Naive thymus-derived CD4-positive, alpha-beta T cell (primary cell): Measurements from ENCODE around the gene ESPNL. TPM values are rescaled to one million over a fixed set of nuclear protein-coding genes. Genes with fewer than 3 reads are reported as not detected.

ENCODE experiments used
- ATAC-seq: fragments of 150-1000 bp; cut with Tn5 transposase; 2 replicates; pipeline ENCODE4 v1.10.0; 2021; ENCODE audit warnings: mild to moderate bottlenecking, moderate library complexity
- CTCF ChIA-PET: fragments of 350-600 bp; sonication (Branson Sonifier 250); formaldehyde crosslinking; loops from one replicate; lab custom pipeline; 2021; ENCODE audit warnings: antibody characterized with exemption; lab: Charles Lee
- POLR2A ChIA-PET: fragments of 350-600 bp; sonication (Branson Sonifier 250); formaldehyde crosslinking; loops from one replicate; lab custom pipeline; 2021; ENCODE audit warnings: antibody characterized with exemption, inconsistent platforms; lab: Charles Lee
- DNase-seq, 9 donors: peaks; one replicate each; pipeline versions ENCODE4 v3.0.0 to v3.0.0-alpha.2; 2020 to 2022; ENCODE audit warnings: mixed read lengths in 1 of 9
- H3K27ac ChIP-seq: one replicate; pipeline ENCODE4 v1.7.0; 2013; ENCODE audit warnings: mild to moderate bottlenecking, low read depth, low read length, moderate library complexity
- H3K27me3 ChIP-seq, 2 donors: one replicate each; pipeline ENCODE4 v1.7.0; 2013; ENCODE audit warnings: low read length in 2 of 2, mild to moderate bottlenecking in 2 of 2, moderate library complexity in 2 of 2; ENCODE audit not compliant: control insufficient read depth in 2 of 2, insufficient read depth in 2 of 2
- H3K36me3 ChIP-seq, 3 experiments: 1 replicate in 2 of 3; 2 replicates in 1 of 3; pipeline ENCODE4 v1.7.0; 2013; ENCODE audit warnings: low read length in 3 of 3, mild to moderate bottlenecking in 3 of 3, moderate library complexity in 1 of 3; ENCODE audit not compliant: insufficient read depth in 3 of 3, control insufficient read depth in 2 of 3
- H3K4me1 ChIP-seq, 2 donors: one replicate each; pipeline ENCODE4 v1.7.0; 2013; ENCODE audit warnings: low read length in 2 of 2, mild to moderate bottlenecking in 2 of 2, moderate library complexity in 1 of 2; ENCODE audit not compliant: control insufficient read depth in 2 of 2, insufficient read depth in 2 of 2
- H3K4me3 ChIP-seq: 2 replicates; pipeline ENCODE4 v1.7.0; 2013; ENCODE audit warnings: mild to moderate bottlenecking, low read length
- H3K9me3 ChIP-seq, 3 experiments: 1 replicate in 2 of 3; 2 replicates in 1 of 3; pipeline ENCODE4 v1.7.0; 2013; ENCODE audit warnings: low read length in 3 of 3; ENCODE audit not compliant: control insufficient read depth in 2 of 3
- H3K27ac Mint-ChIP-seq, 9 donors: one replicate each; pipeline ENCODE4 v1.8.0; 2020 to 2022; ENCODE audit warnings: mixed read lengths in 9 of 9, mild to moderate bottlenecking in 8 of 9, moderate library complexity in 5 of 9, inconsistent platforms in 2 of 9
- H3K27me3 Mint-ChIP-seq, 5 donors: one replicate each; pipeline ENCODE4 v1.8.0; 2021 to 2022; ENCODE audit warnings: mixed read lengths in 5 of 5, mild to moderate bottlenecking in 1 of 5
- H3K36me3 Mint-ChIP-seq, 5 donors: one replicate each; pipeline ENCODE4 v1.8.0; 2020 to 2022; ENCODE audit warnings: mixed read lengths in 5 of 5, mild to moderate bottlenecking in 3 of 5, inconsistent platforms in 1 of 5
- H3K4me1 Mint-ChIP-seq, 7 donors: one replicate each; pipeline ENCODE4 v1.8.0; 2020 to 2022; ENCODE audit warnings: mixed read lengths in 7 of 7, mild to moderate bottlenecking in 3 of 7, inconsistent platforms in 1 of 7
- H3K4me3 Mint-ChIP-seq, 10 donors: one replicate each; pipeline ENCODE4 v1.8.0; 2020 to 2022; ENCODE audit warnings: mild to moderate bottlenecking in 10 of 10, mixed read lengths in 10 of 10, moderate library complexity in 6 of 10, inconsistent platforms in 2 of 10
- H3K9me3 Mint-ChIP-seq, 11 donors: one replicate each; pipeline ENCODE4 v1.8.0; 2020 to 2022; ENCODE audit warnings: mixed read lengths in 11 of 11, mild to moderate bottlenecking in 4 of 11, inconsistent platforms in 1 of 11, moderate library complexity in 1 of 11
- intact Hi-C, 2 donors: fragments of 100-400 bp; cut with micrococcal nuclease; formaldehyde crosslinking; loops; one replicate each; pipeline ENCODE4 v1.15.1; 2023
- polyA plus RNA-seq, 2 donors: library from polyadenylated mRNA; unstranded; fragments of 300-500 nt; fragmentation: Illumina TruSeq; gene quantifications; one replicate each; pipeline ENCODE4 v1.2.3, GENCODE V29; 2021
- total RNA-seq, 6 experiments: library from RNA in 5 of 6; stranded (reverse) in 5 of 6; gene quantifications; 1 replicate in 5 of 6; 2 replicates in 1 of 6; pipeline ENCODE4 v1.2.3 and lab custom pipeline; 2021 to 2026

ESPNL gene
- total and polyA plus RNA-seq, 7 experiments from 2014 or later, result 0.07 to 0.35 (median 0.31) TPM; not detected in 3

GRCh38 chr2:238151205-238151604, 51.1 kb downstream of the ESPNL start:
- intact Hi-C loops, result no loop called here
- POLR2A ChIA-PET, result no interaction called here
- Mint-ChIP-seq H3K27ac (no peak overlapping the region), H3K4me3 (no peak overlapping the region), H3K36me3 (no peaks in the 10 kb centered on the region), H3K9me3 (peaks cover 0 to 5% (median 0%) of the 10 kb centered on the region in 11 donors), H3K27me3 (no peaks in the 10 kb centered on the region), H3K4me1 (no peaks in the 10 kb centered on the region)
- no peak overlapping the region for H3K27ac ChIP-seq
- no peaks in the 10 kb centered on the region for H3K9me3 ChIP-seq
- DNase-seq (no peak), ATAC-seq (no peak)
- no peak overlapping the region for H3K4me3 ChIP-seq
- no peaks in the 10 kb centered on the region for H3K4me1 ChIP-seq
- CTCF ChIA-PET, result no interaction called here
- no peaks in the 10 kb centered on the region for H3K27me3 ChIP-seq
- no peaks in the 10 kb centered on the region for H3K36me3 ChIP-seq

GRCh38 chr2:238151628-238152235, 51.6 kb downstream of the ESPNL start:
- peaks cover 0 to 5% (median 0%) of the 10 kb centered on the region in 11 donors for H3K9me3 Mint-ChIP-seq
- ChIA-PET POLR2A (no interaction called here), CTCF (no interaction called here)
- no peak overlapping the region for H3K27ac Mint-ChIP-seq
- Histone ChIP-seq H3K36me3 (no peaks in the 10 kb centered on the region), H3K9me3 (no peaks in the 10 kb centered on the region), H3K4me3 (no peak overlapping the region), H3K27me3 (no peaks in the 10 kb centered on the region), H3K27ac (no peak overlapping the region), H3K4me1 (no peaks in the 10 kb centered on the region)
- H3K36me3 Mint-ChIP-seq, result no peaks in the 10 kb centered on the region
- H3K4me1 Mint-ChIP-seq, result no peaks in the 10 kb centered on the region
- intact Hi-C loops, result no loop called here
- ATAC-seq, result no peak
- DNase-seq, result no peak
- no peak overlapping the region for H3K4me3 Mint-ChIP-seq
- no peaks in the 10 kb centered on the region for H3K27me3 Mint-ChIP-seq

- no peaks in the 10 kb centered on the region for H3K9me3 ChIP-seq
- DNase-seq (no peak), ATAC-seq (no peak)
- H3K4me3 Mint-ChIP-seq, result no peak overlapping the region
- H3K4me1 ChIP-seq, result no peaks in the 10 kb centered on the region
- no peaks in the 10 kb centered on the region for H3K36me3 Mint-ChIP-seq
- H3K27ac Mint-ChIP-seq, result no peak overlapping the region
- no peak overlapping the region for H3K27ac ChIP-seq
- H3K4me3 ChIP-seq, result no peak overlapping the region
- POLR2A ChIA-PET, result no interaction called here
- H3K27me3 ChIP-seq, result no peaks in the 10 kb centered on the region
- no peaks in the 10 kb centered on the region for H3K4me1 Mint-ChIP-seq
- intact Hi-C loops, result no loop called here
- peaks cover 0 to 3% (median 0%) of the 10 kb centered on the region in 5 donors for H3K27me3 Mint-ChIP-seq
- CTCF ChIA-PET, result no interaction called here
- H3K9me3 Mint-ChIP-seq, result peaks cover 0 to 5% (median 0%) of the 10 kb centered on the region in 11 donors
- no peaks in the 10 kb centered on the region for H3K36me3 ChIP-seq
Observed at GRCh38 chr2:238152771-238153688, 52.9 kb downstream of the ESPNL start.

GRCh38 chr2:238154570-238154969, 54.4 kb downstream of the ESPNL start:
- CTCF ChIA-PET, result interaction anchor here (0.7 kb wide), 1 partner anchor 13 kb away, joined by 3 read pairs; no protein-coding TSS in a partner anchor
- peaks cover 0 to 5% (median 5%) of the 10 kb centered on the region in 7 donors for H3K4me1 Mint-ChIP-seq
- POLR2A ChIA-PET, result no interaction called here
- DNase-seq (no peak), ATAC-seq (no peak)
- H3K4me3 ChIP-seq, result no peak overlapping the region
- H3K9me3 ChIP-seq, result no peaks in the 10 kb centered on the region
- peaks cover 0 to 2% (median 0%) of the 10 kb centered on the region in 5 donors for H3K36me3 Mint-ChIP-seq
- H3K4me3 Mint-ChIP-seq, result no peak overlapping the region
- H3K36me3 ChIP-seq, result no peaks in the 10 kb centered on the region
- H3K9me3 Mint-ChIP-seq, result peaks cover 0 to 5% (median 0%) of the 10 kb centered on the region in 11 donors
- intact Hi-C loops, result no loop called here
- no peaks in the 10 kb centered on the region for H3K27me3 ChIP-seq
- no peak overlapping the region for H3K27ac Mint-ChIP-seq
- peaks cover 0 to 4% of the 10 kb centered on the region in 2 donors for H3K4me1 ChIP-seq
- peaks cover 4 to 8% (median 4%) of the 10 kb centered on the region in 5 donors for H3K27me3 Mint-ChIP-seq
- no peak overlapping the region for H3K27ac ChIP-seq

- Histone ChIP-seq H3K4me3 (no peak overlapping the region), H3K27ac (no peak overlapping the region), H3K9me3 (no peaks in the 10 kb centered on the region), H3K4me1 (peaks cover 0 to 10% of the 10 kb centered on the region in 2 donors), H3K27me3 (no peaks in the 10 kb centered on the region), H3K36me3 (no peaks in the 10 kb centered on the region)
- Mint-ChIP-seq H3K4me3 (no peak overlapping the region), H3K36me3 (peaks cover 0 to 2% (median 0%) of the 10 kb centered on the region in 5 donors), H3K9me3 (peaks cover 0 to 5% (median 0%) of the 10 kb centered on the region in 11 donors), H3K4me1 (peaks cover 0 to 7% (median 6%) of the 10 kb centered on the region in 7 donors), H3K27me3 (peaks cover 5 to 11% (median 7%) of the 10 kb centered on the region in 5 donors), H3K27ac (no peak overlapping the region)
- DNase-seq (no peak), ATAC-seq (no peak)
- intact Hi-C loops, result loop anchor here in 1 of 2 donors (5.0 kb wide), 2 partner anchors 47 to 298 kb away; partner anchors contain the start of genes ILKAP and RAMP1
- ChIA-PET POLR2A (no interaction called here), CTCF (interaction anchor here (0.7 kb wide), 1 partner anchor 14 kb away, joined by 3 read pairs; no protein-coding TSS in a partner anchor)
Observed at GRCh38 chr2:238155051-238155760, 55.1 kb downstream of the ESPNL start.
